Neural cell (in vitro differentiated cells): ENCODE results near the gene LGALS4. TPM values are rescaled to one million over a fixed set of nuclear protein-coding genes. Genes with fewer than 3 reads are reported as not detected.
"Not testable (repeated sequence)": the region's sequence is repeated elsewhere in the genome, so short reads cannot be mapped to it uniquely, and the experiment has no call there.

ENCODE experiments used
- H2AFZ ChIP-seq: fragments of 200-600, 300-800 bp; sonication (generic), shearing (Covaris generic); 2 replicates; pipeline ENCODE4 v1.6.0; 2014; ENCODE audit warnings: low read depth, mild to moderate bottlenecking, antibody characterized with exemption, low read length, moderate library complexity
- H3F3A ChIP-seq: fragments of 200-600 bp; shearing (Covaris generic); 2 replicates; pipeline ENCODE4 v1.6.1; 2016; ENCODE audit warnings: mild to moderate bottlenecking, moderate library complexity, mixed read lengths, antibody characterized with exemption, low read length; ENCODE audit not compliant: insufficient read depth, poor library complexity, severe bottlenecking
- H3K27ac ChIP-seq: fragments of 200-600, 300-800 bp; sonication (generic), shearing (Covaris generic); 2 replicates; pipeline ENCODE4 v1.5.1; 2014; ENCODE audit warnings: mild to moderate bottlenecking, low read length, moderate library complexity
- H3K27me3 ChIP-seq: fragments of 300-800, 200-600 bp; sonication (generic), shearing (Covaris generic); 2 replicates; pipeline ENCODE4 v1.6.0; 2014; ENCODE audit warnings: mild to moderate bottlenecking, low read depth, low read length, moderate library complexity; ENCODE audit not compliant: insufficient read depth
- H3K36me3 ChIP-seq: fragments of 300-800, 200-600 bp; sonication (generic), shearing (Covaris generic); 2 replicates; pipeline ENCODE4 v1.5.1; 2014; ENCODE audit warnings: mild to moderate bottlenecking, antibody characterized with exemption, low read length, moderate library complexity; ENCODE audit not compliant: insufficient read depth
- H3K4me2 ChIP-seq: fragments of 300-800, 200-600 bp; sonication (generic), shearing (Covaris generic); 2 replicates; pipeline ENCODE4 v1.6.0; 2014; ENCODE audit warnings: mild to moderate bottlenecking, low read length
- H3K4me3 ChIP-seq: fragments of 300-800, 200-600 bp; sonication (generic), shearing (Covaris generic); 2 replicates; pipeline ENCODE4 v1.5.1; 2014; ENCODE audit warnings: mild to moderate bottlenecking, low read length, moderate library complexity
- H3K79me2 ChIP-seq: fragments of 200-600 bp; shearing (Covaris generic); replicated peaks from 2 replicates; pipeline ENCODE4 v1.6.0; 2014; ENCODE audit warnings: mild to moderate bottlenecking, low read length, moderate library complexity; ENCODE audit not compliant: insufficient read depth
- H3K9ac ChIP-seq: fragments of 300-800, 200-600 bp; sonication (generic), shearing (Covaris generic); 2 replicates; pipeline ENCODE4 v1.6.1; 2016; ENCODE audit warnings: mild to moderate bottlenecking, low read length, mixed read lengths
- H3K9me2 ChIP-seq: fragments of 200-600 bp; shearing (Covaris generic); 2 replicates; pipeline ENCODE4 v1.6.1; 2016; ENCODE audit warnings: mild to moderate bottlenecking, low read length, mixed read lengths; ENCODE audit not compliant: insufficient read depth
- H3K9me3 ChIP-seq: fragments of 200-600, 300-800 bp; sonication (generic), shearing (Covaris generic); 2 replicates; pipeline ENCODE4 v1.6.1; 2016; ENCODE audit warnings: mild to moderate bottlenecking, mixed run types, low read length, moderate library complexity, mixed read lengths
- H4K20me1 ChIP-seq: fragments of 200-600 bp; shearing (Covaris generic); 2 replicates; pipeline ENCODE4 v1.6.1; 2016; ENCODE audit warnings: mild to moderate bottlenecking, mixed run types; ENCODE audit not compliant: insufficient read depth
- CTCF ChIP-seq: fragments of 450-650 bp; IDR thresholded peaks from 2 replicates; pipeline ENCODE4 v1.5.1; 2014; ENCODE audit warnings: antibody characterized with exemption, mild to moderate bottlenecking, moderate library complexity; ENCODE audit not compliant: poor library complexity, severe bottlenecking
- EP300 ChIP-seq: fragments of 450-650 bp; conservative IDR thresholded peaks from 2 replicates; pipeline ENCODE4 v1.6.1; 2014; ENCODE audit warnings: antibody characterized with exemption, mild to moderate bottlenecking, moderate library complexity; ENCODE audit not compliant: poor library complexity, severe bottlenecking
- EZH2 ChIP-seq: fragments of 200-600, 300-800 bp; shearing (Covaris generic), sonication (generic); IDR thresholded peaks from 2 replicates; pipeline ENCODE4 v1.6.1; 2014; ENCODE audit warnings: antibody characterized with exemption, low read length, borderline replicate concordance, mild to moderate bottlenecking; ENCODE audit not compliant: insufficient read depth, poor library complexity, severe bottlenecking
- MXI1 ChIP-seq: fragments of 450-650 bp; conservative IDR thresholded peaks from 2 replicates; pipeline ENCODE4 v1.6.1; 2014; ENCODE audit warnings: antibody characterized with exemption, mild to moderate bottlenecking; ENCODE audit not compliant: poor library complexity, severe bottlenecking
- POLR2AphosphoS5 ChIP-seq: IDR thresholded peaks from 2 replicates; pipeline ENCODE4 v1.6.1; 2012
- RAD21 ChIP-seq: fragments of 450-650 bp; conservative IDR thresholded peaks from 2 replicates; pipeline ENCODE4 v1.6.1; 2014; ENCODE audit warnings: antibody characterized with exemption, mild to moderate bottlenecking, moderate library complexity
- REST ChIP-seq: IDR thresholded peaks from 2 replicates; pipeline ENCODE4 v1.6.1; 2012; ENCODE audit warnings: borderline replicate concordance
- SMC3 ChIP-seq: fragments of 450-650 bp; conservative IDR thresholded peaks from 2 replicates; pipeline ENCODE4 v1.6.1; 2014; ENCODE audit warnings: antibody characterized with exemption, mild to moderate bottlenecking, moderate library complexity; ENCODE audit not compliant: poor library complexity
- TAF1 ChIP-seq: IDR thresholded peaks from 2 replicates; pipeline ENCODE4 v1.6.1; 2012; ENCODE audit warnings: low read depth
- polyA plus RNA-seq: library from polyadenylated mRNA; depleted of rRNA; stranded (reverse); fragments of >200 nt; gene quantifications from 2 replicates; pipeline ENCODE4 v1.2.3, GENCODE V29; 2014

Gene LGALS4
- polyA plus RNA-seq, 1 donor from 2014 or later: 1.3 TPM

GRCh38 chr19:38786572-38787265, 26.0 kb downstream of the LGALS4 start:
- Histone ChIP-seq H3K9ac (no peak overlapping the region), H3F3A (no peaks in the 10 kb centered on the region), H3K79me2 (no peaks in the 10 kb centered on the region), H3K36me3 (no peaks in the 10 kb centered on the region), H3K4me2 (no peak overlapping the region), H3K9me2 (no peaks in the 10 kb centered on the region), H3K27ac (no peak overlapping the region), H4K20me1 (no peaks in the 10 kb centered on the region), H3K27me3 (no peaks in the 10 kb centered on the region), H2AFZ (no peak overlapping the region), H3K4me3 (no peak overlapping the region), H3K9me3 (no peaks in the 10 kb centered on the region)
- TF ChIP-seq EZH2: no peak
- no peak for TF ChIP-seq MXI1
- TF ChIP-seq RAD21: no peak
- TF ChIP-seq REST: no peak
- no peak for TF ChIP-seq POLR2AphosphoS5
- TF ChIP-seq TAF1: no peak
- TF ChIP-seq EP300: no peak
- TF ChIP-seq SMC3: no peak
- TF ChIP-seq CTCF: no peak

GRCh38 chr19:38786061-38786460, 26.7 kb downstream of the LGALS4 start:
- H3K9me2 ChIP-seq, H4K20me1 ChIP-seq, H3K4me2 ChIP-seq, H3K36me3 ChIP-seq, H2AFZ ChIP-seq, H3K27ac ChIP-seq, H3F3A ChIP-seq, H3K4me3 ChIP-seq, H3K27me3 ChIP-seq, H3K9ac ChIP-seq, H3K9me3 ChIP-seq, H3K79me2 ChIP-seq: not testable (repeated sequence)
